NCI-H345 treated with DMSO at 0.1 percent for 48 hours (cell line): ENCODE results near the gene F11R.
"Not testable (repeated sequence)": the region's sequence is repeated elsewhere in the genome, so short reads cannot be mapped to it uniquely, and the experiment has no call there.

Experiments
- DNase-seq: peaks from one replicate; lab custom pipeline; 2025; ENCODE audit not compliant: unreplicated experiment; lab: John Stamatoyannopoulos, UW

Gene F11R

DNA sequence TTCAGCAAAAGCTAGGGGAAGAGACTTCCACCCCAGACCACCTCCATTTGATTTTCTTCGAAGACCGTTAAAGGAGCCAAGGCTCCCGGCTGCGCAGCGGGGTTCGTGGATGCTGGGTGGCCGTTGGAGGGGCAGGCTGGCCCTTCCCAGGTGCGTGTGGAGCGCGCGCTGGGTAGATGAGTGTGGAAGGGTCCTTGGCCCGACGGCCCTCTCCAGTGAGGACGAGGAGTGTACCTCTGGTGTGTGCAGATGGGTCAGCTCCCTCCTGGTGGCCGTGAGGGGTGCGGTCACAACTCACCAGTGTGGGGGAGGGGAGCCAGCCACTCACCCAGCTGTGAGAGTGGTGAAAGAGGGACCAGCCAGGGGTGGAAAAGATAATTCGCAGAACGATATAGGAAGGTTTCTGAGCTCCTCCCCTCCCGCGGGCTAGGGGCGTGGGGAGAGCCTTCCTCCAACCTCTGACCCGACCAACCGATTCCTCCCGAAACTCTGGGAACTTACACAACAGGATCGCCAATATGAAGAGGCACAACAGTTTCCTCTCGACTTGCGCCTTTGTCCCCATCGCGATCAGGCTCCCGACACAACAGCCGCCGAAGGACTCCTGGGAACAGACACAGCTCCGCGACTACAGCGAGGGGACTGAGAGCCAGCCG is at the start of gene F11R:
Gene F11R (minus strand): TSS at position 644 of the 656 bp plus-strand sequence. CDS start 79 bp downstream, at position 565.
- DNase-seq: no peak

DNA sequence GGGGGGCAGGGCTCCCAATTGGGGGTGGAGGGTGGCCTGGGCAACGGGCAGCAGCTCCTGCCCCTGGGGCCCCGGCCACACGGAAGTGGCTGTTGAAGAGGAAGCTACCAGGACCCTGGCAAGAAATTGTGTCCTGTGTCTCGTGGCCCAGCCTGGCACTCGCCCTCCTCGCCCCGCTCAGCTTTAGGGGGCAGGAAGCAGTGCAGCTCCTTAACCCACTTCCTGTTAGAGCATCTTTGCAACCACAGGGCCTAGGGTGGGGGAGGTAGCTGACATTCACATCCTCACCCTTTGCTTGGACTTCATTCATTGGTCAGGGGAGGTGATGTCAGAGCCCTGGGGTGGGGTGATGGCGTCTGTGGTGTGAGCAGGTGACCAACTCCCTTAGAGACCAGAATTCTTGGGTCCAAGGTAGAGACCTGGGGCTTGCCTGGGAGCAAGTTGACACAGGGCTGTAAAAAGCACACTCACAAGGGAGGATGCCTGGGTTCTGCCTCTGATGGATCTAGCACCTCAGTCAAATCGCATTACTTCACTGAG is 48.8 kb upstream of the F11R start, which contains the start of gene ARHGAP30:
Gene ARHGAP30 (minus strand): TSS at position 161 of the 540 bp plus-strand sequence. CDS start 267 bp downstream, outside the sequence.
- DNase-seq: no peak

DNA sequence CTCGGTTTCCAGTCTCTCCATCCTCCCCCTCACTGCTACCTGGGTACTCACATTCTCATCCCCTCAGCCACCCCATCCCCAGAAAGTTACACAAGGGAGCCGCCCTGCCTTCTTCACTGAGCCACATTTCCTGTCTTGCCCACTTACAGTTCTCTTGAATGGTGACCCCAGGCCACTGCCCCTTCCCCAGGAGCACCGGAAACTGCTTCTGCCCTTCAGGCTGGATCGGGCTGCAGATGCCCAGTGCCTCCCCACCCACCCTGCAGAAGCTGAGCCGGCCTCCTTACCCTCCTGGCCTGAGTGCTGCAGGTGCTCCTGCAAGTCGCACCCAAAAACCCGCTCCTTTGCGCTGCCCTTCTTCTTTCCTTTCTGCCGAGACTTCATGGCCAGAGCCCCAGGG is 48.3 kb upstream of the F11R start:
- DNase-seq: no peak

DNA sequence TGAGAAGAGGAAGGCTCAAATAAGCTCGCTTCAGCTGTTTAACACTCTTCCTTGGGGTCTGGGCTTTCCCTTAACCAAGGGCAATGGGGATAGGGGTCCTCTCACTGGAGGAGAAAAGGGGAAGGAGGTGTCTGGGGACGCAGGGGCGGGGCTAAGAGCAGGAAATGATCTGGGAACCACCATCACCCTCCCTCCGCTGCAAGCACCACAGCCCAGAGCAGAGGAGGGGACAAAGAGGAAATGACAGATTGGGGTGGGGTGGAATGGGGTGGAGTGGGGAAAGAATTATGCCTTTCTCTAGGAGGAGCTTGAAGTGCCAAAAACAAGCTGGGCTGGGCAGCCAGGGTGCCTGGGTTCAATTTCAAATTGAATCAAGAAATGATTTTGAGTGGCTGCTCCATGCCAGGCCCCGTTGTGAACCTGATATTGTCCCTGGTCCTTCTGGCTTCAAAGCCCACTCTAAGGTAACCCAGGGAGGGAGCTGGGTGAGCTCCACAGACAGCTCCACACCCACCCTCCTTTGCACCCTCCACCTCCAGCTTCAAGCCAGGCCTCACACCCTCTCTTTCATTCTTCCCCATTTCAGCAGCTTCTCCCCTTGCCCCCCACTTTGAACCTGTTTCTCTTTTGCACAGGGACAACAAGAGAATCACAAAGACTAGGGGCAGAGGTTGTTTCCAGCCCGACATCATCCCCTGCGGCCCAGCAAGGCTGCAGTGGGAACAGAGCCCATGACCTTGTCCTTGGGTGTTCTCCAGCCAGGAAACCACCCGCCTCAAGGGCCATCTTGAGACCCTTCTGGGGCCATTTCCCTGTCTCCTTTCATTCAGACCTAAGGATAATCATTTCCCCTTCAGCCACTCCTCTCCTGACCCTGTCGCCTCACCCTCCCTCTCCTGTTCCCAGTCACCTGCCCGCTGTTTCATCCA is 47.6 kb upstream of the F11R start:
- DNase-seq: no peak

DNA sequence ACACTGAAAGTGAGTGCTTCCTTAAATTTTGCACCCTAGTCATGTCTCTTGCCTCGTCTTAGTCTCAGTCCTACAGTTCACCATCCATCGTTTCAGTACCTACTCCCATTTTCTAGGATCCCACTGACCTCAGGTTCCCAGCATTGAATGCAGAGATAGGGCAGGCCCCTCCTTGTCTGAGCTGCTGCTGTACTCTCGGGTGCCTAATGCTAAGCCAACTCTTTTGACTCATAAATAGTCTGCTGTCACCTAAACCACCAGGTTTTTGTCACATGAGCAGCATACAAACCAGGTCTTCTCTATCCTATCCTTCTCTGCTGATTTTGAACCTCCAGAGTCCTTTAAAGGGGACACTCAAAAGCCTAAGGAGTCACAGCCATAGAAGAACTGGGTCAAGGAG is 45.7 kb upstream of the F11R start:
- DNase-seq: no peak

DNA sequence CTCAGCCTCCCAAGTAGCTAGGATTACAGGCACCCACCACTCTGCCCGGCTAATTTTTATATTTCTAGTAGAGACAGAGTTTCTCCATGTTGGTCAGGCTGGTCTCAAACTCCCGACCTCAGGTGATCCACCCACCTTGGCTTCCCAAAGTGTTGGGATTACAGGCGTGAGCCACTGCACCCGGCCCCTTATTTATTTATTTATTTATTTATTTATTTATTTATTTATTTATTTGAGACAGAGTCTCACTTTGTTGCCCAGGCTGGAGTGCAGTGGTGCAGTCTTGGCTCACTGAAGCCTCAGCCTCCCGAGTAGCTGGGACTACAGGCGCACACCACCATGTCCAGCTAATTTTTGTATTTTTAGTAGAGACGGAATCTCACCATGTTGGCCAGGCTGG is 44.7 kb upstream of the F11R start:
- not testable (repeated sequence) for DNase-seq

DNA sequence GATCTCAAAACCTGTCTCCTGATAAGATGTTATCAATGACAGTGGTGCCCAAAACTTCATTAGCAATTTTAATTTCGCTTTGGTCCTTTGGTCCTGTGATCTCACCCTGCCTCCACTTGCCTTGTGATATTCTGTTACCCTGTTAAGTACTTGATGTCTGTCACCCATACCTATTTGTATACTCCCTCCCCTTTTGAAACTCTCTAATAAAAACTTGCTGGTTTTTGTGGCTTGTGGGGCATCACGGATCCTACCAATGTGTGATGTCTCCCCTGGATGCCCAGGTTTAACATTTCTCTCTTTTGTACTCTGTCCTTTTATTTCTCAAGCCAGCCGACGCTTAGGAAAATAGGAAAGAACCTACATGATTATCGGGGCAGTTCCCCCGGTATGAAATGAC is 43.0 kb upstream of the F11R start:
- not testable (repeated sequence) for DNase-seq

DNA sequence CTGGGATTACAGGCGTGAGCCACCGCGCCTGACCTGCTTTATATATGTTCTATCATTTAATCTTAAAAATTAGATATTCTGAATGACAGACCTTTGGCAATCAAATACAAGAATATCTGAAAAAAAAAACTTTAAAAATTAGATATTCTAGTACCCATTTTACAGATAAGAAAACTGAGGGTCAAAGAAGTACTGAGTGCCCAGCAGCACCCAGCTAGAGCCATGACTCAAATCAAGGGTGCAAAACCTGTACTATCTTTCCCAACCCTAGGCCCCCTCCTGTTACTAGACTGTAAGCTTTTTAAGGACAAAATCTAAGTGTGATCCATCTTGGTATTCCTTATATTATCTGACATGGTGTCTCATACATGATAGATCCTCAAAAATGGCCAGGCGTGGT is 40.5 kb upstream of the F11R start:
- DNase-seq: no peak

DNA sequence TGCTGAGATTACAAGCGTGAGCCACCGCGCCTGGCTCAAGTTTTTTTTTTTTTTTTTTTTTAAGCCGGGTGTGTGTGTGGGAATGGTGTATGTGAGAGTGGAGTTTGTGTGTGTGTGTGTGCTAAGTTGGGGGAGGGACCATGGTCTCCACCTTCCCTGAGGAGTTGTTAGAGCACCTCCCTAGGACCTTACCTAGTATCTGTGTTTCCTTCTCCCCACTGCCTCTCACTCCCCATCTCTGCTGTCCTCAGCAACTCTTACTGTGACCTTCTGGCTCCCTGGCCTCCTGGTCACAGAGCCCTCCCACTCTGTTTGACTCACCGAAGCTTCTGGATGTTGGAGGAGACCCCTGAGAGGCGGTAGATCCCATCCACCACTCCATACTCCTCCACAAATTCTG is 38.3 kb upstream of the F11R start:
- DNase-seq: no peak

DNA sequence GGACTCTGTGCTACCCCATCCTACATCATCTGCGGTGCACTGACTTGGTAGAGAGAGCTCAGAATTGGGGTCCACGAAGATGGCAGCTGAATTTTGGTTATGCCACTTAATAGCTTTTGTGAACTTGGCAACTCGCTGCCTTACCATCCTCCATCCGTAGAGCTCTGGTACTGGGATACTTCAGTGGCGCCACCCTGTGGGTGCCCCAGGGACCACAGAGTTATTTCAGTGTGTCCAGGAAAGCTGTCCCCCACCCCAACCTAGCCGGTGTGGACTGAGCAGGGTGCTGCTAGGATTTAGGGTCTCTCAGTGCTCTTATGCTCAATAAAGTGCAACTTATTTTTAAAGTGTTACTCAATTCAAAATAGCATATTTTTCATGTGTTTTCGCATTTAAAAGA is 33.9 kb upstream of the F11R start:
- no peak for DNase-seq

DNA sequence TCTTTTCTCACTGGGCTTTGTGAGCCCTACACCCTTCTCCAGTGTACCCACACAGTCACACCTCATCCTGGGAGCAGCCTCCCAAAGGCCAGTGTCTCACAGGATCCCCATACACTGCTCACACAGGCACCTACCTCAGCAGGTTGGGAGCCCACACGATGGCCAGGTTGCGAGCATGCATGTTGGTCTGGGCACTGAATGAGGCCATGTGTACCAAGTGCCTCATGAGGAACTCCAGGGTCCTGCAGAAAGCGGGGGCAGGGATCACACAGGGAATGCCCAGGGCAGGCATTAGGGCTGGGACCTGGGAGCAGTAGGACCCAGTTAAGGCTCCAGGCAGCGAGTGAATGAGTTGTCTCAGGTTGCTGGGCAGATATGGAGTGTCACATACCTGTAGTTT is 33.3 kb upstream of the F11R start:
- DNase-seq: no peak

DNA sequence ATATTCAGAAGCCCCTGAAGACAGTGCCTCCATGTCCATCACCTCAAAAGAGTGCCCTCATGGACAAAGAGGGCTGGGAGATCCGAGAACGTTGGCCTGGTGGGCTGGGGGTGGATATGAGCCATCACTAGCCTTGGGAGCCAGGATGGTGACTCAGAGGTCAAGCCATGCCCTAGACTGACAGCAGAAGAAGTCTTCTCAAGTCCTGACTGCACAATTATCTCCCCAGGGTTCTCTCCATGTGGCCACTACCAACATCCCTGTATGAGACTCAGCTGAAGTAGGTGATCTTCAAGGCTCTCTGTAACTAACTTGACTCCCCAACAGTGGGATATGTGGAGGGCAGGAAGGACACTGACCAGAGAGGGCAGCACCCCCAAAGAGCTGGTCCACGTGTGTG is 31.9 kb upstream of the F11R start:
- no peak for DNase-seq

DNA sequence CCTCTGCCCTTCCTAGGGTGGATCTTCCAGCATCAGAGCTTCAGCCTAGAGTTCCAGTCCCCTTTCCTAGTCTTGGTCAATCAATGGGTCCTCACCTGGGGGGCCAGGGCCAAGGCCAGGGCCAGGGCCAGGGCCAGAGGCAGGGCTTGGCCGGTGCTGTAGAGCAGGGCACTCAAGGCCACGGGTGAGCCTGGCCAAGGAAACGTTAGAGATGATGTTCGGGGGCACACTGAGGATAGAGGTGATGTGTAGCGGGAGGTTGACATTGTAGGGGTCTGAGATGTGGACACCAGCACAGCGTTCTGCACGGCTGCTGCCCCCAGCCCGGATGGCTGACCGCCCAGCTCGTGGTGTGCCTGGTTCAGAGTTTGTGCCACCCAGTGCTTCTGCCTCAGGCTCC is 30.3 kb upstream of the F11R start:
- DNase-seq: no peak

DNA sequence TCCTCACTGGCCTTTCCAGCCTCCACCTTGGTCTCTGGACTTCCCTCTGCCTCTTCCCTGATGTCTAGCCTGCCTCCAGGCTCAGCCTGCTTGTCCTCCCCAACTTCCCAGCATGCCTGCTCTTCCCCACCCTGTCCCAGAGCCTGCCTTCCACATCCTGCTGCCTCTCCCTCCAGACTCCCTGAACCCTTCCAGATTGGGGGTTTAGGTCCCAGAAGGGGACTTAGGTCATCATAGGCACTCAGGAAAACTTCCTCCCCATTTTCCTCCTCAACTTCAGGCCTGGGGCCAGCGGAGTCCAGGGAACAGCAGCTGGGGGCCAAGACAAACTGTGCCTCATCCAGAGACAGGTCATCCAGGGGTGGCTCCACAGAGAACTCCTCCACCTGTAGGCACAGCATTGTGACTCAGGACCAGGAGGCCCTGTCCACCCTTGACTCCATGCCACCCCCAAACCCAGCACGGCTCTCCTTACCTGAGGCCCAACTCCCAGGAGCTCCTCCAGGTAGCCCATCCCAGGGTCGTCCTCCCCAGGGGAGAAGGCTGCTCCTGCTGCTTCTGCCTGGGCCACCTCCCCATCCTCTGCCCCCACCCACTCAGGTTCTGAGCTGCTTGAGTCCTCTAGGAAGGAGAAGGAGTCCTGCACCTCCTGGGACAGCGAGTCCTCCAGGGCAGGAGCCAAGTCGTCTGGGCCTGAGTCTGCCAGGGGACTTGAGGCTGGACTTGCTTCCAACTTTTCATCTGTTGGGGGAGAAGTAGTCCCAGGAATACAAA is 28.2 kb upstream of the F11R start:
- DNase-seq: no peak

DNA sequence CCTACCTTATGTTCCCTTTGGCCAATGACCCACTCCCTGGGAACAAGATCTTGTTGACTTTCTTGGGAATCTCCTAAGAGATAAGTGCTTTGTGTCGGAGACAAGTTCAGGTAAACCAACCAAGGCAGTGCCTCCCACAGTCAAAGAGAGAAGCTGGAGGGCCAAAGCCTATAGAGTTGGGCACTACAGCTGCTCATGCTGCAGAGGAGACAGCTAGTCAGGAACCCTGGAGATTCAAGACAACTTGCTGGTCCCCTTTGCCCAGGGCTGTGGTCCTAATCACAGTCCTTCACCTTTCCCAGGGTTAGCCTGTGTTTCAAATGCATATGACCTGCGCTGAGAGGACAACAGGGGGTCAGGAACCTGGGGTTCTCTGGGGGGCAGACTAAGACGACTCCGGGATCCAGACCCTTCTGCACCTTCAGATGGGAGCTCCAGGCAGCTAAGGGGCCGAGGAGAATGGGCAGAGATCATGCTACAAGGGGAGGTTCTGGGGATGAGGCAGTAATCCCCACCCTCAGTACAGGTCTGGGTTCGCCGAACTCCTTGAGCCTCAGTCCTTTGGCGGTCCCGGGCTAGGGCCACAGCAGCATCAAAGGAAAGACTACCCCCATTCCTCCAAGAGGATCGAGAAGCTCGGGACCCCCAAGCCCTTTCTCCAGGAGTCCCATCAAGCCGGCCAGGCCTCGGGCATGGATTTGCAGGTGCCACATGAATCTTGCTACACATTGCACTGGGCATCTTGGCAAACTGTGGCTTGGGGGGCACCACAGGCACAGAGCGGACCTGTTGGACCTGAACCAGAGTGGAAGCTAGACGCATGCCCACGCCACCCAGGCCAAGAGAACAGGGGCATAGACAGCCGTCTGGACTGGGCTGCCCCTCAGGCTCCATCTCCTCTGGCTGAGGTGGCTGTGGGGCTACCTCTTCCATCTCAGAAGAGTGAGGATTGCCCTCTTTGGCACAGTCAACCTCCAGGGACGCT is 26.8 kb upstream of the F11R start:
- DNase-seq: no peak

DNA sequence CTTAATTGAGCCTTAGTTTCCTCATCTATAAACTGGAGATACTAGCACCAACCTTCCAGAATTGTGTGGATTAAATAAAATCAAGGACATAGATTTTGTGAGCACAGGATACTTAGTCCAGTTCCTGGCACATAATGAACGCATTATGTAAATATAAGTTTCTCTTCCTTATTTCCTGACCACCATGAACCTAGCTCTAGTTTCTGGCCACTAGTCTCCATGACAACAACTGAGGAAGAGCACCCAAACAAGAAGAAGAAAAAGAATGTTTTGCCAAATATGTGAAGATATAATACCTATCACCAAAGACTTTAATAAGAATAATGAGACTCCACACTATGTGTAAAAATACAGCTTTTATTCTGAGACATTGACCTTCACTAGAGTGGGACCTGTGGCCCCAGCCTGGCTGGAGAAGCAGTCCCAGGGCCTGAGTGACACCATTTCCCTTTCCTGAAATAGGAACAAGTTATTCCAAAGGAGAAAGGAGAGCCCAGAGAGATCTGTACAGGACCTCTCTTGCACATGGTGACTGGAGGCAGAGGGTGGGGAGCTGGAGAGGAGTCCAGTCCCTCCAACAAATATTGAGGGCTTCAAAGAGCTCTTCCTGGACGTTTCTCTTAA is 25.8 kb upstream of the F11R start:
- DNase-seq: no peak

DNA sequence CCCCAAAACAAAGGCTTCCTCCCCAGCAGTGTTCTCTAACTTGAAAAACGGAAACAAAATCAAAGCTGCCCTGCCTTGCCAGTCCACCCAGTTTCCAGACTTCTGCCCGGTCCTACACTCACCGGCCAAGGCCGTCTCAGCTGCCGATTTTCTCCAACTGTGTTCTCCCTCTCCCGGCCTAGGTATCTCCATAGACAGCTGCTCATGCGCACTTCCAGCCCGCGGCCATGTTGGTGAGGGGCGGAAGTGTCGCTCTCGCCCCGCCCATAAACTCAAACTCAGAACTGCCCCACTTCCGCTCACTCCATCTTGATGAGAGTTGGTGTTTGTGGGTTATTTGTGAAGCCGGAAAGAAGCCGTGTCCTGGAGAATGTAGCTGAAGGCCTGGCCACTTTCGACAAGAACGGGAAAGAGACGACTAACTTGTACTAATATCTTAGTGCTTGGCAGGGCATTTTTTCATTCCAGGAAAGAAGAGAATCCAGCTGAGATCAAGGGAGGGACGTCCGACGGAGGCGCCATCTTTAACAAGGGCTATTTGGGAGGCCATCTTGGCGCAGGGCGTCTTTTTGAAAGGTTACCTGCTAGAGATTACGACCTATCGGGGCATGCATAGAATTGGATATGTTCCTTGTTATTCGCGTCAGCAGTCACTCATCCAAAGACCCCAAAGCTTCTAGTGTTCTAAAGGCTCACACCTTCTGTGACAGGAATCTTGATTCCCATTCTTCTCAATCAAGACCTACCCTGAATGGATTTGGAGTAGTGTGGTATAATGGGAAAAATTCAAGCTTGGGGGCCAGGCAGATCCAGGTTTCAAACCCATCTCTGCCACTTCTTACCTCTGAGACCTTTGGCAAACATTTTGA is 25.0 kb upstream of the F11R start, which contains the start of gene USF1:
Gene USF1 (minus strand): TSS at position 242 of the 869 bp plus-strand sequence. CDS start 2,702 bp downstream, outside the sequence.
- peak; percentile 94 for DNase-seq

DNA sequence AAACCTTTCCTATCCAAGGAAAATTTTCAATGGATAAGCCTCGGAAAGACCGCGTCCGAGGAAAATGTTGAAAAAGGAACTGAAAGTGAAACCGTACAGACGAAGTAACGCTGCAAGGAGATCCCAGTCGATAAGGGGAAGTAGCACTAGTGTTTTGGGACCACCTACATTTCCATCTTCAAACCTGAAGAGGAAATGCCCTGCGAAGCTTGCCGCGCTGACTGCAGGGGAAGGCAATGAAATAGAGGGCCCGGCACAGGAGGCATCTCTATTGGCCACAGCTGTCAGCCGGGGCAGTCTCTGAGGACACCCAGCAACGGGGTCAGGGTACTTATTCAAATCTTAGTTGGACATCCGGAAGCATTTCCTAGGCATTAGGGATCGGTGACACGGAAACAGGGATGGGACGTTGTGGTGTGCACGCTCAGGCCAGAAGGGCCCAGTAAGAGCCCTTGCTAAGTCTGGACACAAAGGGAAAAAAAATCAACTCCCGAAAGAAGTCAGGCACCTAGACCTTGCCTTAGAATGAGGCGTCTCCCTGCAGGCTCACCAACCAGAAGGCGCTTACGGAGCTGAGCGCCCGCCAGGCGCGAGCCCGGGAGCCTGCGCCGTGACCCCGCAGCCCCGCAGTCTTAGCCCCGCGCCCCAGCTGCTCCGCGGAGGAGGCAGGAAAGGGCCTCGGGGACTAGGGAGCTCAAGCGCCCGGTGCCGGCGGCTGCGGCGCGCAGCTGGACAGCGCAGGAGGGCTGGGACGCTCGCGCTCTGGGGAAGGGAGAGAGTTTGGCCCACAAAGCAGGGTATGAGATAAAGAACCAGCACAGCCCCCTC is 24.2 kb upstream of the F11R start:
- peak; percentile 4 for DNase-seq
